HG03135 (cell line): ENCODE measurements around the gene MIPOL1.
"Not testable (repeated sequence)": the region's sequence is repeated elsewhere in the genome, so short reads cannot be mapped to it uniquely, and the experiment has no call there.

Experiments
- ATAC-seq: cut with Tn5 transposase; IDR thresholded peaks from one replicate; pipeline ENCODE4 v1.9.1; 2021; ENCODE audit warnings: mild to moderate bottlenecking, moderate library complexity; ENCODE audit not compliant: unreplicated experiment

MIPOL1 gene

GRCh38 chr14:37278636-37279538 is 81.2 kb downstream of the MIPOL1 start:
- ATAC-seq, result no peak

- no peak for ATAC-seq
These were observed 82.1 kb downstream of the MIPOL1 start for GRCh38 chr14:37279818-37280217.

GRCh38 chr14:37284760-37285159 is 87.0 kb downstream of the MIPOL1 start:
- ATAC-seq, result no peak

- ATAC-seq, result no peak
These were observed 87.5 kb downstream of the MIPOL1 start for GRCh38 chr14:37285220-37285619.

- no peak for ATAC-seq
These were observed 92.0 kb downstream of the MIPOL1 start for GRCh38 chr14:37289688-37290087.

GRCh38 chr14:37295262-37295661 is 97.5 kb downstream of the MIPOL1 start:
- not testable (repeated sequence) for ATAC-seq

GRCh38 chr14:37311252-37311651 is 113.5 kb downstream of the MIPOL1 start:
- no peak for ATAC-seq

- no peak for ATAC-seq
These were observed 121.2 kb downstream of the MIPOL1 start for GRCh38 chr14:37318938-37319337.

GRCh38 chr14:37320106-37320505 is 122.4 kb downstream of the MIPOL1 start:
- ATAC-seq, result no peak

- no peak for ATAC-seq
These were observed 127.6 kb downstream of the MIPOL1 start for GRCh38 chr14:37325332-37325731.

- ATAC-seq, result no peak
These were observed 128.7 kb downstream of the MIPOL1 start for GRCh38 chr14:37326434-37326833.

- not testable (repeated sequence) for ATAC-seq
These were observed 130.2 kb downstream of the MIPOL1 start for GRCh38 chr14:37327933-37328332.

- ATAC-seq, result no peak
These were observed 130.9 kb downstream of the MIPOL1 start for GRCh38 chr14:37328673-37329072.

- no peak for ATAC-seq
These were observed 131.7 kb downstream of the MIPOL1 start for GRCh38 chr14:37329189-37330001.

GRCh38 chr14:37330910-37331309 is 133.2 kb downstream of the MIPOL1 start:
- no peak for ATAC-seq

GRCh38 chr14:37340353-37340752 is 142.6 kb downstream of the MIPOL1 start:
- ATAC-seq, result no peak

GRCh38 chr14:37343307-37344094 is 145.8 kb downstream of the MIPOL1 start:
- no peak for ATAC-seq

GRCh38 chr14:37363661-37364060 is 165.9 kb downstream of the MIPOL1 start:
- no peak for ATAC-seq

- ATAC-seq, result no peak
These were observed 171.7 kb downstream of the MIPOL1 start for GRCh38 chr14:37369425-37369824.

GRCh38 chr14:37375566-37375965 is 177.8 kb downstream of the MIPOL1 start:
- no peak for ATAC-seq
